GM19467 (cell line): ENCODE data around the gene HDLBP.

Experiments
- ATAC-seq: cut with Tn5 transposase; IDR thresholded peaks from one replicate; pipeline ENCODE4 v1.9.1; 2021; ENCODE audit warnings: mild to moderate bottlenecking, moderate library complexity; ENCODE audit not compliant: unreplicated experiment

The HDLBP gene

DNA sequence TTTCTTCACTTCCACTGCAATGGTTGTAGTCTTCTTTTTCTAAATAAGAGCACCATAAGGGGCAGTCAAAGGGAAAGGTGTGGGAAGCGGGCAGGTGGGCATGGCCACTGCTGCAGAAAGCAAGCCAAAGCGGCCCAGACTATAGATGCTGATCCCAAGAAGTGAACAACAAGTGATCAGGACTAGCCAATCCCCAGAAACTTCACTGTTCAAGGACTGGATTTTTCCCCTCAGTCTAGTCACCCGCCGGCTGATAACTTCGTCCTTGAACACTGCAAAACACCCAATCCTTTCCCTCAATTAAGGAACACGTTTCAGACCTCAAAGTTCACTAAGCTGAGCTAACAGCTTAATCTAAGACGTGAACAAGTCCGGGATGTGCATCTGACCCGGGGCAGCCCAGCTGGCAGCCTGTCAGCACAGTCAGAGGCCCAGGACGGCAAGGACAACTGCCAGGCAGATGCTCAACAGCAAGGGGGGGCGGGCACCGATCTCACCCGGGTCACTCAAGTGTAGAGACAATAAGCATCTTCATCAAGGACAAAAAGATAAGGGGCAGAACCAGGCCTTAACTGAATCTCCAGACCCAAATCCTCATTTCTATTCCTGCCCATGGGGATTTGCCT lies 59.8 kb downstream of the HDLBP start:
- ATAC-seq, result no peak

DNA sequence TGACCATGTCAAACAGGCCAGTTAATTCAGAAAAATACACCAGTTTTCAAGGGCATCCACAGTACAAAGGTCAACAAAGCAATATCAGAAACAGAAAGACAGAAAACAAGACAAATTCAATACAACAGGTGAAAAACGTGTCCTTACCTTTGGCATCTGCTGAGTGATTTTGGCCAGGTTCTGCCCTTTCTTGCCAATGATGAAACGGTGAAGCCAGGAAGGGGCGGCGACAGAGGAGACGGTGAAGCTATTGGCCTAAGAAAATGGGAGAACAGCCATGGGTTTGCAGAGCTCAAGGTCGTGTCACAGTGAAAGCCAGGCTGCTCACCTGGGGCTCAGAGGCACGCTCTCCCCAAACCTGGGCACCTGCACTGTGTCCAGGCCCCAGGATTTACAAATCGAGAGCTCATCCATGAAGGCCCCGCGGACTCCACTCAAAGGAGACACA lies 60.5 kb downstream of the HDLBP start:
- ATAC-seq, result no peak

- no peak for ATAC-seq
Observed at GRCh38 chr2:241252778-241253475, 62.5 kb downstream of the HDLBP start.

- ATAC-seq, result no peak
Observed at GRCh38 chr2:241249654-241250053, 65.8 kb downstream of the HDLBP start.

DNA sequence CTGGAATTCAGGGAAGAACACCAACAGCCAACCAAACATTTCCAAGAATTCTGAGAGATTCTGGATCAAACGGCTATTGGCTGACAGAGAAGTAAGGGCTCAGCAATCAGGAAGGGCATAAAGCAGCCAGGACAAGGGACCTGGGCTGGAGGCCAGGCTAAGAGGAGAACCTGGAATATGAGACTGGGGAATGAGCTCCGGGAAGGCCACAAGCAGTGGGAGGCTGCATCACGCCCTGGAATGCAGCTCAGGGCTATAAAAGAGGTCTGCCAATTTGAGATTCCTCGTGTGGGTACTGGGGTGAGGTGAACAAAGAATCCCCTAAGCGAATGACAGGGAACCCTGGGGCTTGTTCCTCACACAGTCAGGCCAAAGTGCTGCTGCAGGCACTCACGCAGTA lies 66.6 kb downstream of the HDLBP start:
- no peak for ATAC-seq

- no peak for ATAC-seq
Observed at GRCh38 chr2:241248289-241248688, 67.2 kb downstream of the HDLBP start.

- ATAC-seq, result no peak
Observed at GRCh38 chr2:241244368-241244767, 71.1 kb downstream of the HDLBP start.

DNA sequence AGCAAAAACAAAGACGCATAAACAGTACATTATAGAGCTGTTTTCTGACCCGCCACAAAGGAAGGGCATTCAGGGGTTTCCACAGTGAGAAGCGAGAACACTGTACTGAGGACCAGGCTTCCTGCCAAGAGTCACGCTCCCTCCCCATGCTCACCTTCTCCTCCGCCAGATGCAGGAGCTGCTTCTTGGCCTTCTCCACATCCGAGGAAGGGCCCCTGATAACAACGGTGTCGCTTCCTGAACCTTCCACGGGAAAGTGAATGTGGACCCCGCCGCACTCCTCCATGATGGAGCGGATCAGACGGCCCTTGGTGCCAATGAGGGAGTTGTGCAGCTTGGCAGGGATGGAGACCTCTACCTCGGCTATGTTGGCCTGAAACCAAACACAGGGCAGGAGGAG lies 73.2 kb downstream of the HDLBP start:
- no peak for ATAC-seq

DNA sequence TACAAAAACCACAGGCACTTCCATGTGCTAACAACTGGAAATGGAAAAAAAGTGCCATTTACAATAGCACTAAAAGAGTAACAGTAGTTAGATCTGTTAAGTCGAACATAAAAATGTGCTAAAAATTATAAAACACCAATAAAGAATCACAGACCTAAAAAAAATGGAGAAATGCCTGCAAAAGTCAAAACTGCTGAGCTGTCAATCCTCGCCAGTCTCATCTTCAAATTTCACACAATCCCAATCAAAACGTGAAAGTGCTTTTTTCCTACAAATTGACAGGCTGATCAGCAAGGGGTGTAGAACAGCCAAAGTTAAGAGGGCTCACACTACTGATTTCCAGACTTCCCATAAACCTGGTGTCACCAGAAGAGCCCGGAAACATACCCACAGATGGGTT lies 73.8 kb downstream of the HDLBP start:
- ATAC-seq, result no peak

DNA sequence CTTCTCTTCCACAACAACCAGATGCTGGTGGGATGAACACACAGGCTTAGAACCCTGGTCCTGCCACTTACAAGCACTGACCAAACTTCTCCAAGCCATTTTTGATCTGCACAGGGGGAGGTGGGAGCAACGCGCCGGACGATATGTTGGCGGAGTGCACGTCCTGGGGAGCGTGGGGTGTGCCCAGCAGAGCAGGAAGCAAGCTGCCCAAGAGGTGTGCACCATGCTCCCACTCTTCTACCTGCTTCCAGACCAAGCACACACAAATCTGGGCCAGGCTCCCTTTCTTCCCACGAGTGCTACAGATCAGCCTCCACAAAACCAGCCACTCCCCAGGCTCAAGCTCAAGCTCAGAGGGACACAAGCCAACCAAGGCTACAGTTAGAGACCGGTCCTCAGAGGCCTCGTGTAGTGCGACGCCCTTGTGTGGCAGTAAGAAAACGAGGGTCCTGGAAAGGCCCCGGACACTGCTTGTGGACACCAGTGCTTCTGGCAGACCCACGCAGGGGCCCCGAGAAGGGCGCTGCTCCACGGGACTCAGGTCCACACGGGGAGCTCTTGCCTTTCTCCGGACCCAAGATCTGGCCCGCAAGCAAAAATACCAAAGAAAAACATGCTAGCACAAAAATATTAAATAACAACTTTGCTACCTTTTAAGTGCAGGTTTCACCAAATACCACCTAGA lies 75.0 kb downstream of the HDLBP start:
- ATAC-seq, result no peak

- ATAC-seq, result no peak
Observed at GRCh38 chr2:241239552-241240202, 75.8 kb downstream of the HDLBP start.

- ATAC-seq, result no peak
Observed at GRCh38 chr2:241238693-241239198, 76.7 kb downstream of the HDLBP start.

- no peak for ATAC-seq
Observed at GRCh38 chr2:241237949-241238371, 77.5 kb downstream of the HDLBP start.

- no peak for ATAC-seq
Observed at GRCh38 chr2:241237047-241237446, 78.4 kb downstream of the HDLBP start.

DNA sequence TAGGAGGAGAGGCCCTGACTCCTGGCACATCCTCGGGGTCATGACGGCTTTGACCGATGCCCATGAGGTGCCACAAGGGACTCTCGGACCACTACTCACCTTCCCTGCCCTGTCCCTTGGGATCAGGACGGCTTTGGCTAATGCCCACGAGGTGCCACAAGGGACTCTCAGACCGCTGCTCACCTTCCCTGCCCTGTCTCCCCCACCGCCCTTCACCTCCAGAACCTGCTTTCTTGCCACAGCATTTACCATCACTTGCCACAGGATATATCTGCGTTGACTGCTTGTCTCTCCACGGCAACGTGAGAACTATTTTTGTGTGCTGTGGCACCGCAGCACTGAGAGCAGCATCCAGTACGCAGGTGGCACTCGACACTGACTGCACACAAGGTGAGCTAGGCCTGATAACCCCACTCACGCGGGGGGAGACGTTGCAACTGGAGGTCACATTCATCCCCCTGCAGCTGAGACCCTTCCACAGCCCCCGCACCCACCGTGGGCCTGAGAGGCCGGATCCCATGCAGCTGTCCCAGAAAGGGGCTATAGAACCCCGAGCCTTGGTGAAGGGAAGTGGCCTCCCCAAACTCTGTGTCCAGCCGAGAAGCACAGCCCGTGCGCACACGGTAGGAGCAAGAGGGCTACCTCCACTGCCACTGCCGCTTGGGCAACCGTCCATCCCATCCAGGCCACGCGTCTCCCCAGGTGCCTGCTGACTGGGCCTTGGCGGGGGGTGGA lies 79.4 kb downstream of the HDLBP start:
- ATAC-seq, result no peak

GRCh38 chr2:241234962-241235740 lies 80.3 kb downstream of the HDLBP start:
- no peak for ATAC-seq

DNA sequence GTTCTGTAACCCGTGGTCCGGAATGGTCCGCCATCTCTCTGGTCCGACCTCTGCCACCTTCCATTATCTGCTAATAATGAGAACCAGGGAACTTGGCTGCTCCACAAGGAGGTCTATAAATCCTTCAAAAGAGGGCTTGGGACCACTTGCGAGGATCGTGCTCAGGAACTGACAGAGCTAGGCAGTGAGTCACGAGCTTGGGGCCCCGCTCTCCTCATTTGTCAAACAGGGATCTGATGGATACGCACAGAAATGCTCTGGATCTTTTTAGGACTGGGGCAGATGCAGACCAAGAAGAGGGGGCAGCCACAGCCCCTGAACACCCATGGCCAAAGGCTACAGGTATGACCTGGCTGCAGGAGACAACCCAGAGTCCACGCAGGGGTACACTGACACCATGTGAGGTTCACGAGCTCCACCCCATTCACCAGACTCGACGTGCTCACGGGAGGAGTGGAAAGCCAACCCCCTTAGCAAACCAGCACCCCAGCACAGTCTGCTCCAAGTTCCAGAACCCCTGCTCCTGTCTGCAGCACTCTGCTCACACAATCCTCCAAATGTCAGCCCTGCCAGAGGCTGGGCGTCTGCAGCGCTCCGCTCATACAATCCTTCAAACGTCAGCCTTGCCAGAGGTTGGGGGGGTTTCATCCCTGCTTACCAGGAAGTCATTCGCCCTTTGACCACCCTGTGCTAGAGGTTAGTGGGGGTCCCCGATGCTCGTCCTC lies 81.2 kb downstream of the HDLBP start:
- ATAC-seq, result no peak

GRCh38 chr2:241232736-241233575 lies 82.5 kb downstream of the HDLBP start:
- no peak for ATAC-seq
